NK-92 (cell line): Measurements from ENCODE around the gene TEX22.

Experiments used
- DNase-seq: peaks from one replicate; lab custom pipeline; 2025; ENCODE audit not compliant: unreplicated experiment; lab: John Stamatoyannopoulos, UW

TEX22 gene

GRCh38 chr14:105437723-105438500, 39.6 kb downstream of the TEX22 start:
- DNase-seq, result no peak

- DNase-seq, result no peak
Measured at GRCh38 chr14:105439179-105439578, 40.8 kb downstream of the TEX22 start.

- DNase-seq, result no peak
Measured at GRCh38 chr14:105439710-105440553, 41.6 kb downstream of the TEX22 start.

GRCh38 chr14:105440554-105440900, 42.2 kb downstream of the TEX22 start:
- no peak for DNase-seq

GRCh38 chr14:105440992-105441391, 42.7 kb downstream of the TEX22 start:
- no peak for DNase-seq

GRCh38 chr14:105442125-105442524, 43.8 kb downstream of the TEX22 start:
- no peak for DNase-seq

GRCh38 chr14:105442834-105443233, 44.5 kb downstream of the TEX22 start:
- no peak for DNase-seq

GRCh38 chr14:105444859-105445258, 46.5 kb downstream of the TEX22 start:
- no peak for DNase-seq

- DNase-seq, result no peak
Measured at GRCh38 chr14:105445290-105445689, 47.0 kb downstream of the TEX22 start.

GRCh38 chr14:105445901-105446845, 47.8 kb downstream of the TEX22 start:
- DNase-seq, result no peak

- DNase-seq, result no peak
Measured at GRCh38 chr14:105446971-105447370, 48.6 kb downstream of the TEX22 start.

GRCh38 chr14:105447651-105448640, 49.6 kb downstream of the TEX22 start:
- DNase-seq, result no peak

GRCh38 chr14:105448706-105449111, 50.4 kb downstream of the TEX22 start:
- no peak for DNase-seq

- DNase-seq, result no peak
Measured at GRCh38 chr14:105449276-105450122, 51.2 kb downstream of the TEX22 start.

GRCh38 chr14:105450123-105450505, 51.8 kb downstream of the TEX22 start:
- no peak for DNase-seq

- DNase-seq, result no peak
Measured at GRCh38 chr14:105450864-105451720, 52.8 kb downstream of the TEX22 start.

- no peak for DNase-seq
Measured at GRCh38 chr14:105452963-105453362, 54.6 kb downstream of the TEX22 start.

GRCh38 chr14:105453847-105454246, 55.5 kb downstream of the TEX22 start:
- no peak for DNase-seq
